ENCODE data around the gene NFIB. TPM values are rescaled to one million over a fixed set of nuclear protein-coding genes. Genes with fewer than 3 reads are reported as not detected.

The NFIB gene
- polyA plus RNA-seq, 2 of the 4 experiments (the other 2 are of a cell fraction), result 10.7 to 21.7 TPM

- H3K4me1 ChIP-seq, result peaks cover 24% of the 10 kb centered on the region
- DNase-seq (ENCODE audit: low read depth in 1 of 2, low spot score in 1 of 2), result no peak
Measured at GRCh38 chr9:14157191-14157590, 156.8 kb downstream of the NFIB start.

GRCh38 chr9:14156046-14156445 lies 157.9 kb downstream of the NFIB start:
- Histone ChIP-seq H3K9me3 (no peaks in the 10 kb centered on the region), H3K4me3 (no peak overlapping the region), H3K27ac (no peak overlapping the region), H3K4me2 (no peak overlapping the region), H3K4me1 (peaks cover 24% of the 10 kb centered on the region)
- POLR2A ChIA-PET, result no interaction called here
- TF ChIP-seq SMC3 (IDR thresholded peaks at IDR 0.05) (no peak), ZFP36 (IDR thresholded peaks at IDR 0.05; ENCODE audit: borderline replicate concordance, partially characterized antibody) (no peak)
- DNase-seq (ENCODE audit: low read depth in 1 of 2, low spot score in 1 of 2) (no peak), ATAC-seq (no peak), FAIRE-seq (no peak)
- CTCF ChIA-PET, result no interaction called here
- 92% methylated on average over 6 of the region's 6 CpGs for WGBS (ENCODE audit: missing lambda C conversion rate)

More at GRCh38 chr9:14157191-14157590, 156.8 kb downstream of the NFIB start:
- ATAC-seq (no peak), FAIRE-seq (no peak)
- ChIA-PET POLR2A (no interaction called here), CTCF (interaction anchor here (0.7 kb wide), 1 partner anchor 200 kb away, joined by 3 read pairs; no protein-coding TSS in a partner anchor)
- no peaks in the 10 kb centered on the region for H3K9me3 ChIP-seq
- H3K27ac ChIP-seq, result no peak overlapping the region
- TF ChIP-seq PBX3 (IDR thresholded peaks at IDR 0.05), result no peak
- no peak for TF ChIP-seq ATOH8 (CRISPR knock-in tag; IDR thresholded peaks at IDR 0.05; ENCODE audit: low read depth)
- H3K4me3 ChIP-seq, result no peak overlapping the region
- H3K4me2 ChIP-seq, result no peak overlapping the region
- WGBS (ENCODE audit: missing lambda C conversion rate), result 97% methylated on average over 4 of the region's 4 CpGs

GRCh38 chr9:14155237-14155636 lies 158.7 kb downstream of the NFIB start:
- CTCF ChIA-PET, result no interaction called here
- Histone ChIP-seq H3K4me2 (no peak overlapping the region), H3K27ac (no peak overlapping the region), H3K4me3 (no peak overlapping the region), H3K4me1 (peaks cover 23% of the 10 kb centered on the region), H3K9me3 (no peaks in the 10 kb centered on the region)
- 83% methylated on average over 1 of the region's 1 CpG for WGBS (ENCODE audit: missing lambda C conversion rate)
- ATAC-seq (no peak), DNase-seq (ENCODE audit: low read depth in 1 of 2, low spot score in 1 of 2) (no peak), FAIRE-seq (peak; percentile 46)
- no peak for TF ChIP-seq RAD21 (conservative IDR thresholded peaks at IDR 0.05 in 1 of 2, IDR thresholded peaks at IDR 0.05 in 1 of 2)
- TF ChIP-seq CBX8 (IDR thresholded peaks at IDR 0.05), result no peak
- TF ChIP-seq PHF8 (IDR thresholded peaks at IDR 0.05; ENCODE audit: borderline replicate concordance, low read depth), result no peak
- no peak for TF ChIP-seq FOSB (CRISPR knock-in tag; IDR thresholded peaks at IDR 0.05)
- TF ChIP-seq HOXB5 (CRISPR knock-in tag; IDR thresholded peaks at IDR 0.05), result no peak
- TF ChIP-seq USF2 (IDR thresholded peaks at IDR 0.05), result no peak
- TF ChIP-seq HOXB13 (CRISPR knock-in tag; IDR thresholded peaks at IDR 0.05; ENCODE audit: low read depth), result no peak
- TF ChIP-seq FOSL2 (IDR thresholded peaks at IDR 0.05), result no peak
- TF ChIP-seq FOSL2 (CRISPR knock-in tag; IDR thresholded peaks at IDR 0.05), result no peak
- TF ChIP-seq JUNB (IDR thresholded peaks at IDR 0.05), result no peak
- TF ChIP-seq MAZ (IDR thresholded peaks at IDR 0.05; ENCODE audit: borderline replicate concordance, low read depth, low read length), result no peak
- TF ChIP-seq HMGXB4 (CRISPR knock-in tag; IDR thresholded peaks at IDR 0.05; ENCODE audit: borderline replicate concordance), result no peak
- no peak for TF ChIP-seq REST (IDR thresholded peaks at IDR 0.05)
- TF ChIP-seq MAX (IDR thresholded peaks at IDR 0.05), result no peak
- TF ChIP-seq CBX2 (IDR thresholded peaks at IDR 0.05; ENCODE audit: borderline replicate concordance, low read depth), result no peak
- no peak for TF ChIP-seq CHD4 (IDR thresholded peaks at IDR 0.05; ENCODE audit: borderline replicate concordance)
- TF ChIP-seq BHLHE40 (IDR thresholded peaks at IDR 0.05; ENCODE audit: low read depth, low read length), result no peak
- no peak for TF ChIP-seq RARB (CRISPR knock-in tag; IDR thresholded peaks at IDR 0.05)
- TF ChIP-seq HOXA7 (CRISPR knock-in tag; IDR thresholded peaks at IDR 0.05), result no peak
- TF ChIP-seq ZNF302 (CRISPR knock-in tag; IDR thresholded peaks at IDR 0.05), result no peak
- no peak for TF ChIP-seq NR3C1 (IDR thresholded peaks at IDR 0.05)
- POLR2A ChIA-PET, result no interaction called here

Data from A549 (cell line).